ENCODE measurements around the gene ANKRD44. TPM values are rescaled to one million over a fixed set of nuclear protein-coding genes. Genes with fewer than 3 reads are reported as not detected.

ANKRD44 gene
- total and polyA plus RNA-seq, 5 experiments from 2014 or later: 85.8 to 279 (median 96.1) TPM

- Mint-ChIP-seq H3K9me3 (peaks cover 0 to 3% (median 0%) of the 10 kb centered on the region in 9 donors), H3K27me3 (no peaks in the 10 kb centered on the region), H3K4me3 (no peak overlapping the region), H3K4me1 (peaks cover 0 to 12% (median 0%) of the 10 kb centered on the region in 4 donors), H3K36me3 (peaks cover 6 to 14% (median 9%) of the 10 kb centered on the region in 3 donors), H3K27ac (no peak overlapping the region)
- ATAC-seq (no peak), DNase-seq (no peak)
- POLR2A ChIA-PET: no interaction called here
Measured at GRCh38 chr2:196967116-196967515, 343.5 kb downstream of the ANKRD44 start.

DNA sequence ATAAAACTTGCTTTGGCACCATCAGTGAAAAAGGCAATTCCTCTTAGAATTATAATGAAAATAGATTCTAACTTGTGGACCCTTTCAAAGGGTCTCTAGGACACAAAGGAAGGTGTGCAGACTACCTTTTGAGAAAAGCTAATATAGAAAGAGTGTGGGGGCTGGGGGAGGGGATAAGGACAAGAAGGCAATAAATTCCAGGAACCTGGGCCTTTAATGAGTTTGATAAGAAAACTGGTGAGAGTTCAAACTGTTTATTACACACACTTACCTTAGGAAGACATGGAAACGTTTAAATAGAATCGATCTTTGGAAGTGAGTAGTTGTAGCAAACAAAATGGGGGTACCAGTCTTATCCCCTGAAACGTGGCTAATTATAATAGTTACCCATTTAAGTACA, 344.5 kb downstream of the ANKRD44 start:
- Mint-ChIP-seq H3K9me3 (peaks cover 0 to 3% (median 0%) of the 10 kb centered on the region in 9 donors), H3K27ac (no peak overlapping the region), H3K4me3 (no peak overlapping the region), H3K36me3 (peaks cover 6 to 14% (median 13%) of the 10 kb centered on the region in 3 donors), H3K27me3 (no peaks in the 10 kb centered on the region), H3K4me1 (peaks cover 0 to 20% (median 1%) of the 10 kb centered on the region in 4 donors)
- POLR2A ChIA-PET: no interaction called here
- DNase-seq (no peak), ATAC-seq (no peak)

DNA sequence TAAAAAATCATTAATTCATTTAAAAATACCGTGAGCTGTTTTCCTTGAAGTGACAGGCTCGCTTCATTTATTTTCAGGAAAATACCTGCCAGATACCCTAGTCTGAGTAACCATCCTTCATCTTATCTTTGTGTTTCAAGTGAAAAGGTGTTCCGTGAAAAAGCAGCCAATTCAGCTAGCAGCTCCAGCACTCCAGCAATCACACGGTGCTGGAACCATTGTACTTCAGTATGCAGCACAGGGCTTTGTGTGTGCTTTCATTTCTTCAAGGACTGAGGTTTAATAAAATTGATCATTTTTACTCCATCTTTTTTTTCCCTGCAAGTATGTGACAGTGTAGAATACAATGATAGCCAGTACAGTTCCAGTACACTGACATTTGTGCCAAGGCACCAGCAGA, 344.9 kb downstream of the ANKRD44 start:
- Mint-ChIP-seq H3K9me3 (peaks cover 0 to 3% (median 0%) of the 10 kb centered on the region in 9 donors), H3K4me1 (peaks cover 0 to 20% (median 1%) of the 10 kb centered on the region in 4 donors), H3K36me3 (peaks cover 6 to 14% (median 13%) of the 10 kb centered on the region in 3 donors), H3K4me3 (no peak overlapping the region), H3K27me3 (no peaks in the 10 kb centered on the region), H3K27ac (no peak overlapping the region)
- no peak for ATAC-seq
- no peak for DNase-seq
- POLR2A ChIA-PET: no interaction called here

- Mint-ChIP-seq H3K36me3 (peaks cover 4 to 17% (median 13%) of the 10 kb centered on the region in 3 donors), H3K4me1 (peaks cover 0 to 20% (median 1%) of the 10 kb centered on the region in 4 donors), H3K27me3 (peaks cover 0 to 3% (median 0%) of the 10 kb centered on the region in 5 donors), H3K9me3 (peaks cover 0 to 3% (median 0%) of the 10 kb centered on the region in 9 donors), H3K4me3 (peak overlapping the region in 1 of 10 donors; percentile 15), H3K27ac (peak overlapping the region in 1 of 10 donors; percentile 34)
- no peak for DNase-seq
- no peak for ATAC-seq
- POLR2A ChIA-PET: no interaction called here
Measured at GRCh38 chr2:196963961-196964360, 346.6 kb downstream of the ANKRD44 start.

DNA sequence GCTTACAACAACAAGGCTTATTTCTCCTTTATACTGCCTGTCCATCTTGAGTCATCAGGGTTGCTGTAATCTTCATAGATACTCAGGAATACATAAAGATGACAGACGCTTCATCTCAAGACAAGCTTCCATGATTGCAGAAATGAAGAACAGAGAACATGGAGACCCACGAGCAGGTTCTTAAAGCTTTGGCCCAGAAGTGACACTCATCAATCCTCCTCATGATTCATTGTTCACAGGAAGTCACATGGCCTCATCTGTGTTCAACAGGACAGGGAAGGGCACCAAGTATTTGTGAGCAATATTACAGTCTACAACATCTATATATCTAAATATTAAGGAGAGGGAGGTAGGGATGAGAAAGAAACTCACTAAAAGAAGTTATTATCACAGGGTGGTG, 347.5 kb downstream of the ANKRD44 start:
- POLR2A ChIA-PET: no interaction called here
- Mint-ChIP-seq H3K27me3 (peaks cover 0 to 3% (median 0%) of the 10 kb centered on the region in 5 donors), H3K4me1 (peaks cover 0 to 20% (median 1%) of the 10 kb centered on the region in 4 donors), H3K9me3 (peaks cover 0 to 3% (median 0%) of the 10 kb centered on the region in 9 donors), H3K27ac (no peak overlapping the region), H3K36me3 (peaks cover 4 to 17% (median 13%) of the 10 kb centered on the region in 3 donors), H3K4me3 (no peak overlapping the region)
- ATAC-seq (no peak), DNase-seq (no peak)

DNA sequence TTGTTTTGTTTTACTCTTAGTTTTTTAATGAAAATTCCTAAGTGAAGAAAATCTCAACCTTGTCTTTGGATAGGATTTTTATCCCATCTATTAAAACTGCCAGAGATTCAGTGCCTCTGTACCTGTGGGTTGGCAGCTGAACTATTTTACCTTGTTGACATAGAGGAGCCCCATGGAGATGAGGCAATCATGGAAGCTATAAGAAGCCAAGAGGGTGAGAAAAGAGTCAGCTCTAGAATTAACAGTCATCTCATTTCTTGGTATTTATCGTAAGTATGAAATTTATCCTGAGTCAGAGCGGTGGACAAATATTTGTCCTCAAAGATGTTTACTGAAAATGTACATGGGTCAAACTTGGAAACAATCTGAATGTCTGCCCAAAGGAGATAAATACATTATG, 348.3 kb downstream of the ANKRD44 start:
- DNase-seq: no peak
- H3K27me3 Mint-ChIP-seq: peaks cover 0 to 3% (median 0%) of the 10 kb centered on the region in 5 donors
- no peak overlapping the region for H3K4me3 Mint-ChIP-seq
- H3K36me3 Mint-ChIP-seq: peaks cover 4 to 17% (median 13%) of the 10 kb centered on the region in 3 donors
- POLR2A ChIA-PET: no interaction called here
- H3K9me3 Mint-ChIP-seq: peaks cover 0 to 3% (median 0%) of the 10 kb centered on the region in 9 donors
- H3K4me1 Mint-ChIP-seq: peaks cover 0 to 20% (median 1%) of the 10 kb centered on the region in 4 donors
- no peak for ATAC-seq
- H3K27ac Mint-ChIP-seq: no peak overlapping the region

DNA sequence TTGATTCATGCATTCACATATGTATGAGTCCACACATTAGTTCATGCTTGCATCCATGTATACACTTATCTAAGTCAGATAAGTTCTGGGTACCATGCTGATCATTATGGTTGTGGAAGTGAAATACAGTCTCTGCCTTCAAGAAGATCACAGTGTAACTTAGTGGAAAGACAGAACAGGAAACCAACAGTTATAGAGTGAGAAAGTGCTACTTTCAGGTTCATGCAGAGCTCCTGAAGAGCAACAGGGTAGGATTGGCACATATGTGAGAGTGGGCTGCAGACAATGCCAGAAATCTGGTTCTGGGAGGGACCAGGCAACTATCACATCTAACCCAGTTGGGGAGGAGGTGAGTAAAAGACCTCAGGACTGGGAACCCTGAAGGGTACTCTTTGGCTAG, 348.7 kb downstream of the ANKRD44 start:
- peaks cover 0 to 3% (median 0%) of the 10 kb centered on the region in 9 donors for H3K9me3 Mint-ChIP-seq
- peak overlapping the region in 1 of 10 donors; percentile 23 for H3K27ac Mint-ChIP-seq
- POLR2A ChIA-PET: no interaction called here
- H3K27me3 Mint-ChIP-seq: peaks cover 0 to 3% (median 0%) of the 10 kb centered on the region in 5 donors
- H3K4me3 Mint-ChIP-seq: no peak overlapping the region
- DNase-seq: no peak
- H3K36me3 Mint-ChIP-seq: peaks cover 4 to 17% (median 13%) of the 10 kb centered on the region in 3 donors
- H3K4me1 Mint-ChIP-seq: peaks cover 0 to 20% (median 1%) of the 10 kb centered on the region in 4 donors
- no peak for ATAC-seq

- H3K4me1 Mint-ChIP-seq: peaks cover 0 to 20% (median 1%) of the 10 kb centered on the region in 4 donors
- peaks cover 0 to 13% (median 13%) of the 10 kb centered on the region in 3 donors for H3K36me3 Mint-ChIP-seq
- no peak for ATAC-seq
- peaks cover 0 to 3% (median 0%) of the 10 kb centered on the region in 9 donors for H3K9me3 Mint-ChIP-seq
- peaks cover 0 to 3% (median 0%) of the 10 kb centered on the region in 5 donors for H3K27me3 Mint-ChIP-seq
- POLR2A ChIA-PET: no interaction called here
- no peak overlapping the region for H3K27ac Mint-ChIP-seq
- H3K4me3 Mint-ChIP-seq: no peak overlapping the region
- DNase-seq: no peak
Measured at GRCh38 chr2:196959734-196960338, 350.7 kb downstream of the ANKRD44 start.

DNA sequence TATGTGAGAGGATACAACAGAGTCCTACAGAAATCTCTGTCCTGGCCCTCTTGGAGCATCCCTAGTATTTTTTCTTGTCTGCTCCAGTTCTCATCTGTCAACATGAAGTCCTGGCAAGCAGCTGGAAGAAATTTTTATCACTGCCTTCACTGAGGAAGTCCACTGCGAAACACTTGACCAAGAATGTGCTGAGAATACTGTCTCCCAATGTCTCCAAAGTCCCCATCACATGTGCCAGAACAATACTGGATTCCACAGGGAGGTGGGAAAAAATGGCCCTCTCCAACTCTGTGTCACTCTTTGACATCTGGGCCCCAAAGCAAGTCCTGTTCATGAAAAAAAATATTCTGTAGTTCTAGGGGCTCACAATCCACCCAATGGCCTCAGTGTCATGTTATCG, 351.3 kb downstream of the ANKRD44 start:
- no peak for ATAC-seq
- Mint-ChIP-seq H3K27me3 (peaks cover 0 to 3% (median 0%) of the 10 kb centered on the region in 5 donors), H3K4me3 (no peak overlapping the region), H3K9me3 (peaks cover 0 to 3% (median 0%) of the 10 kb centered on the region in 9 donors), H3K4me1 (peaks cover 0 to 20% (median 1%) of the 10 kb centered on the region in 4 donors), H3K27ac (no peak overlapping the region), H3K36me3 (peaks cover 0 to 13% (median 13%) of the 10 kb centered on the region in 3 donors)
- DNase-seq: no peak
- POLR2A ChIA-PET: no interaction called here

DNA sequence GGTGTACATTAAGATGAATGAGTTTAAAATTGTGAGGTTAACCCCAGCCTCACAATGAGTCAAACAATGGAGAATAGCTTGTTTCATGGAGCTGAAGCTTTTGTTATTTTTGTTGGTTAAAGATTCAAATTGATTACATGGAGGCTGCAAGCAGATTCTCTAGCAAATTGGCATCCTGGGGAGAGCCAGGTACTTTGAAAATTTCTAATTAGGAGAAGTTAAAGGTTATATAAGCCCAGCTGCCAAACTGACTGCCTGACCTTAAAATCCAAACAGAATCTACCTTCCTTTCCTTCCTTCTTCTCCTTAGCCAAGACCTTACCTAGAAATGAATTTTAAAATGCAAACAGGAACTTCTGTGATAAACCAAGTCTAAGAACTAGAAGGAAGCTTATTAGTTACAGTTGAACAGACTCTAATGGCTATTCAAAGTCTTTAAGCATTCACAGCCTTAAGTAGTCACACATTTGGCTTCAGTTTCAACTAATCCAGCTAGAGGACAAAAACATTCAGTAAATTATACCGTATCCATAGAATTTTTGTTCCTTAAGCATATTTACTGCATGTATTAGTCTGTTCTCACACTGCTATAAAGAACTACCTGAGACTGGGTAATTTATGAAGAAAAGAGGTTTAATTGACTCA, 352.6 kb downstream of the ANKRD44 start:
- POLR2A ChIA-PET: interaction anchor here (0.6 kb wide), 1 partner anchor 49 kb away, joined by 3 read pairs; no protein-coding TSS in a partner anchor
- DNase-seq: no peak

DNA sequence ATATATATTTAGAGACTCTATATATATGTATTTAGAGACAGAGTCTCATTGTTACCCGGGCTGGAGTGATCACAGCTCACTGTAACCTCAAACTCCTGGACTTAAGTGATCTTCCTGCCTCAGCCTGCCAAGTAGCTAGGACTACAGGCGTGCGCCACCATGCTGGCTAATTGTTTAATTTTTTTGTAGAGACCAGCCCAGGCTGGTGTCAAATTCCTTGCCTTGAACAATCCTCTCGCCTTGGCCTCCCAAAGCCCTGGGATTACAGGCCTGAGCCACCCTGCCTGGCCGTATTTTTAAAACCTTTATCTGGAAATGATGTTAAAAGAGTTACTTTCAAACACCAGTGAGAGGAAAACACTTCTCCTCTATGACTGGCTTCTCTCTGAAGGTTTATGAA, 353.1 kb downstream of the ANKRD44 start:
- Mint-ChIP-seq H3K4me3 (no peak overlapping the region), H3K9me3 (peaks cover 0 to 2% (median 0%) of the 10 kb centered on the region in 9 donors), H3K27ac (no peak overlapping the region), H3K27me3 (peaks cover 0 to 4% (median 0%) of the 10 kb centered on the region in 5 donors), H3K4me1 (peaks cover 0 to 11% (median 1%) of the 10 kb centered on the region in 4 donors), H3K36me3 (peaks cover 0 to 7% (median 7%) of the 10 kb centered on the region in 3 donors)
- ATAC-seq (no peak), DNase-seq (no peak)
- POLR2A ChIA-PET: no interaction called here

More for the DNA sequence above, 352.6 kb downstream of the ANKRD44 start:
- H3K36me3 Mint-ChIP-seq: peaks cover 0 to 13% (median 11%) of the 10 kb centered on the region in 3 donors
- H3K27me3 Mint-ChIP-seq: peaks cover 0 to 3% (median 0%) of the 10 kb centered on the region in 5 donors
- H3K4me1 Mint-ChIP-seq: peaks cover 0 to 15% (median 1%) of the 10 kb centered on the region in 4 donors
- ATAC-seq: no peak
- H3K9me3 Mint-ChIP-seq: peaks cover 0 to 3% (median 0%) of the 10 kb centered on the region in 9 donors
- H3K4me3 Mint-ChIP-seq: no peak overlapping the region
- no peak overlapping the region for H3K27ac Mint-ChIP-seq

GRCh38 chr2:196956069-196956468, 354.5 kb downstream of the ANKRD44 start:
- ATAC-seq (no peak), DNase-seq (no peak)
- Mint-ChIP-seq H3K27me3 (peaks cover 0 to 6% (median 2%) of the 10 kb centered on the region in 5 donors), H3K4me1 (no peaks in the 10 kb centered on the region), H3K36me3 (peaks cover 0 to 4% (median 0%) of the 10 kb centered on the region in 3 donors), H3K27ac (no peak overlapping the region), H3K4me3 (no peak overlapping the region), H3K9me3 (no peaks in the 10 kb centered on the region)
- POLR2A ChIA-PET: no interaction called here

GRCh38 chr2:196955036-196955435, 355.5 kb downstream of the ANKRD44 start:
- peaks cover 0 to 4% (median 0%) of the 10 kb centered on the region in 3 donors for H3K36me3 Mint-ChIP-seq
- POLR2A ChIA-PET: no interaction called here
- H3K9me3 Mint-ChIP-seq: no peaks in the 10 kb centered on the region
- H3K27ac Mint-ChIP-seq: no peak overlapping the region
- no peak overlapping the region for H3K4me3 Mint-ChIP-seq
- no peaks in the 10 kb centered on the region for H3K4me1 Mint-ChIP-seq
- peaks cover 0 to 8% (median 3%) of the 10 kb centered on the region in 5 donors for H3K27me3 Mint-ChIP-seq
- no peak for DNase-seq
- no peak for ATAC-seq

All from naive thymus-derived CD8-positive, alpha-beta T cell (primary cell).